Right cardiac atrium (tissue), 5 donors: ENCODE data around the gene DCBLD2. TPM values are rescaled to one million over a fixed set of nuclear protein-coding genes. Genes with fewer than 3 reads are reported as not detected.
"Not testable (repeated sequence)": the region's sequence is repeated elsewhere in the genome, so short reads cannot be mapped to it uniquely, and the experiment has no call there.

Source experiments
- ATAC-seq, 2 donors: fragments of 200-7000 bp; cut with Tn5 transposase; one replicate each; pipeline versions ENCODE4 v1.8.0 to v1.9.1; 2020; ENCODE audit warnings: moderate library complexity in 2 of 2, mild to moderate bottlenecking in 1 of 2
- DNase-seq, 3 donors: peaks; one replicate each; pipeline ENCODE4 v3.0.0-alpha.2; 2020
- H3K27ac ChIP-seq: one replicate; pipeline ENCODE4 v1.5.1; 2013; ENCODE audit warnings: mild to moderate bottlenecking, low read length, control low read depth, moderate library complexity
- H3K27me3 ChIP-seq: one replicate; pipeline ENCODE4 v1.6.1; 2013; ENCODE audit not compliant: control insufficient read depth, insufficient read depth
- H3K4me1 ChIP-seq: one replicate; pipeline ENCODE4 v1.6.1; 2013; ENCODE audit warnings: low read length; ENCODE audit not compliant: control insufficient read depth, insufficient read depth
- H3K4me3 ChIP-seq: one replicate; pipeline ENCODE4 v1.5.1; 2013; ENCODE audit warnings: low read length, control low read depth
- H3K9me3 ChIP-seq: one replicate; pipeline ENCODE4 v1.6.1; 2013; ENCODE audit warnings: low read length; ENCODE audit not compliant: control insufficient read depth
- WGBS: extraction: QIAGEN DNeasy Blood & Tissue Kit; methylation state at CpG from one replicate; pipeline ENCODE4 v1.1.7; 2013; 5-methylcytosine and 5-hydroxymethylcytosine counted together
- intact Hi-C, 4 donors: fragments of 100-400 bp; cut with DNase I; formaldehyde crosslinking; loops; one replicate each; pipeline versions ENCODE4 v1.11.0 to v1.14.0; 2022 to 2023
- polyA plus RNA-seq: library from polyadenylated mRNA; stranded (reverse); fragments of 200-250 nt; gene quantifications from one replicate; pipeline ENCODE4 v1.2.3, GENCODE V29; 2013
- total RNA-seq, 4 donors: library from RNA; stranded (reverse); fragmentation: NEBNext Ultra II Directional; extraction: Animal tissue kit (Norgen Biotek cat#: 25700); gene quantifications; one replicate each; pipeline ENCODE4 v1.2.1, GENCODE V29; 2021
- donor health status: healthy with polysubstance abuse.
- donor health status: DM: no; HTN: yes; CAD: no.
- donor health status: DM: no; HTN: no; CAD: no.
- donor health status: DM: no; HTN: yes; CAD: no; lungs with severe emphysema.
- donor health status: DM: yes; HTN: yes; CAD: no.

Gene DCBLD2
- total and polyA plus RNA-seq, 5 donors, result 13.6 to 40.4 (median 36.1) TPM

DNA sequence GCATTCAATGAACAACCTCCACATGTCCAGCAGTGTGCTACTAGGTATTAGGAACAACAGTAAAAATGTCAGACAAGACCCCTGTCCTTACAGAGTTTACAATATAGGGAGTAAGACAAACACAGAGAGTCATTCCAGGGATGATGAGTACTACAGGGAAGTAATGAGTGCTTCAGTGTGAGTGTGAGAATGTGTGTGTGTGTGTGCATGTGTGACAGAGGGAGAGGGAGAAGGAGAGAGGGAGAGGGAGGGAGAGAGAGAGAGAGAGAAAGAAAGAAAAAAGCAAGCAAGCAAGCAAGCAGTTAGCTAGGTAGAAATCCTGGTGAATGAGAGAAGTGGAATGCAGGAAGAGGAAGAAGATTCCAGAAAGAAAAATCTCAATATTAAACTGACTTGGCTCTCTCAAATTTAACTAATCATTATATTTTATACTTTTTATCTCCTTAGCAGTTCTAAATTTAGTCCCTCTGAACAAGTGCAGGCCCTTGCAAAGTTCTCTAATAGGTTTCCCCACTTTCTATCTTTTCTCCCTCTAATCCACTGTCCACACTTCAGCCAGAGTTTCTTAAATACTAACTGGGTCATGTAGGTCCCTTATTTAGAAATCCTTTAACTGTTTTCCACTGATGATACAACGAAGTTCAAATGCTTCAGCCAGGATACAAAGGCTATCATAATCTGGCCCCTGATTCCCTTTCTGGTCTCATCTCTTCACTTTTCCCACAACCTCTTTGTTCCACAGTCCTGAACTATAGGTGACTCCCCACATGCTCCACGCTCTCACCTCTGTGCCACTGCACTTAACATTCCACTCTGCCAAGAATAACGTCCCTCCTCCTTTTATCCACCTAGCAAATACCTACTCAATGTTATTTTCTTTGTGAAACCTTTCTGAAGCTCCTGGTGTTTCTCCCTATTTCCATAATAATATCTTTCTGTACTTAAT, 10.3 kb downstream of the DCBLD2 start:
- Histone ChIP-seq H3K27ac (no peak overlapping the region), H3K4me3 (no peak overlapping the region), H3K4me1 (peaks cover 12% of the 10 kb centered on the region), H3K27me3 (no peaks in the 10 kb centered on the region), H3K9me3 (no peaks in the 10 kb centered on the region)
- intact Hi-C loops, result loop anchor here in 1 of 4 donors (5.0 kb wide), 1 partner anchor 209 kb away; no protein-coding TSS in a partner anchor
- DNase-seq (no peak), ATAC-seq (peak; percentile 41 to 46)
- WGBS, result 48% methylated on average over 3 of the region's 3 CpGs

DNA sequence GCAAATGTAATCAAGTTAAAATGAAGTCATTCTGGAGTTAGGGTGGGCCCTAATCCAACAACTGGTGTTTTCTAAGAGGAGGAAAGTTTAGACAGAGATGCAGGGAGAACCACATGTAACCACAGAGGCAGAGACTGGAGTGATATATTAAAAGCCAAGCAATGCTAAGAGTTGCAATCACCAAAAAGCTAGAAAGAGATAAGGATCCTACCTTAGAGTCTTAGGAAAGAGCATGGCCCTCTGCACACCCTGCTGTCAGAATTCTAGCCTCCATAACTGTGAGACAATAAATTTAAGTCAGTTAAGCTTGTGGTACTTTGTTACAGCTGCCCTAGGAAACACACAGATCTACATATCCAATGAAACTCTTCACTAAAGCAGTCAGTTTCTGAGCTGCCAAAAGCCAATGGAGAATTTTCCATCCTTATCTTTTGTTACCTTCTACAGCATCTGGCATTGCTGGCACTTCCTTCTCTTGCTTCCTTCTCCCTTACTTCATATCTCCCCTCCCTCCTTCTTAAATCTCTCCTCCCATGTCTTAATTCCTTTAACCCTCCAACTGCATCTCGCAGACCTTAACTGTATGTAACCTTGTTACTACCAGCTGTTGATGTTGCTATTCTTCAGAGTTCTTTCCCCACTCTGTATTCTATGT, 11.2 kb downstream of the DCBLD2 start:
- Histone ChIP-seq H3K4me3 (no peak overlapping the region), H3K9me3 (no peaks in the 10 kb centered on the region), H3K27me3 (no peaks in the 10 kb centered on the region), H3K4me1 (peaks cover 14% of the 10 kb centered on the region), H3K27ac (no peak overlapping the region)
- 76% methylated on average over 1 of the region's 1 CpG for WGBS
- DNase-seq (no peak), ATAC-seq (no peak)
- intact Hi-C loops, result loop anchor here in 1 of 4 donors (5.0 kb wide), 1 partner anchor 208 kb away; no protein-coding TSS in a partner anchor

DNA sequence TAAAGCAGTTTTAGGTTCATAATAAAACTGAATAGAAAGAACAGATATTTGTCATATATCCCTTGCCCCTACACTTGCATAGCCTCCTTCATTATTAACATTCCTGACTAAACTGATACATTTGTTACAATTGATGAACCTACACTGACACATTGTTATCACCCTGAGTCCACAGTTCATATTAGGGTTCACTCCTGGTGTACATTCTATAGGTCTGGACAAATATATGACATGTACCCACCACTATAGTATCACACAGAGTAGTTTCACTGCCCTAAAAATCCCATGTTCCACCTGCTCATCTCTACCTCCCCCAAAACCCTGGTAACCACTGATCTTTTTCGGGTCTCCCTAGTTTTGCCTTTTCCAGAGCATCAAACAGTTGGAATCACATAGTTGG, 13.8 kb downstream of the DCBLD2 start:
- intact Hi-C loops, result no loop called here
- no peak for ATAC-seq

DNA sequence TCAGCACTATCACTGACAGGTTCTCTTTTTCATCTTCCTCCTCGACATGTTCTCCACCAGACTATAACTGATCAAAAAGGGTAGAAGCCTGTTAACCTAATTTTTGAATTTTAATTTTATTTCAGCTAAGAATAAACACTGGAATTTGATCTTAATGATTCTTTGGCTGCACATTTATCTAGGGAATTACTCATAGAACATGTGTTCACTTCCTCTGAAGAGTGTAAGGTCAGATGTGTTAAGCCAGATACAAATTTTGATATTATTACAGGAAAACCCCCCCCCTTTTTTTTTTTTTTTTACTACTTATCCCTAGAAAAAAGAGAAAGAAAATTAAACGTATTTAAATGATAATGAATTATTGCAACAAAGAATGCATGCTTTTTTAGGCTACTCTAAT, 15.0 kb downstream of the DCBLD2 start:
- Histone ChIP-seq H3K4me3 (no peak overlapping the region), H3K27ac (no peak overlapping the region), H3K27me3 (no peaks in the 10 kb centered on the region), H3K4me1 (peaks cover 6% of the 10 kb centered on the region), H3K9me3 (no peaks in the 10 kb centered on the region)
- intact Hi-C loops, result no loop called here
- no peak for ATAC-seq
- 63% methylated on average over 2 of the region's 2 CpGs for WGBS
- no peak for DNase-seq

More for the DNA sequence above, 13.8 kb downstream of the DCBLD2 start:
- WGBS, result 98% methylated on average over 1 of the region's 1 CpG
- Histone ChIP-seq H3K27me3 (no peaks in the 10 kb centered on the region), H3K27ac (no peak overlapping the region), H3K4me3 (no peak overlapping the region), H3K9me3 (no peaks in the 10 kb centered on the region), H3K4me1 (peaks cover 9% of the 10 kb centered on the region)
- no peak for DNase-seq

DNA sequence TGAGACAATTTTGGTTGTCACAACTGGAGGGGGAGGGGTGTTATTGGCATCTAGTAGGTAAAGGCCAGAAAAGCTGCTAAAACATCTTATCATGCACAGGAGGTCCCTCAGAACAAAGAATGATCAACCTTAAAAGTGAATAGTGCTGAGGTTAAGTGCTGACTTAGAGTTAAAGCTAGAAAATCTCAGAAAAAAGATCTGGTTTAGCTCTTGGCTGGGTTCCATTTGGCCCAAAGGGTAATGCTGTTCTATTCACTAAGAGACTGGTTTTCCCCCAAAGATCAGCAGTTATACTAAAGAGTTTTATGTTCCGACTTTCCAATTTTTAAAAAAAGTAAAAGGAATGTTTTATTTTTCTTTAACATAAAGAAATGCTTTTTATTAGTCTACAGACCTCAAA, 15.6 kb downstream of the DCBLD2 start:
- intact Hi-C loops, result no loop called here
- DNase-seq (no peak), ATAC-seq (no peak)
- Histone ChIP-seq H3K4me3 (no peak overlapping the region), H3K4me1 (peaks cover 3% of the 10 kb centered on the region), H3K9me3 (no peaks in the 10 kb centered on the region), H3K27me3 (no peaks in the 10 kb centered on the region), H3K27ac (peak overlapping the region; percentile 58)
- 66% methylated on average over 1 of the region's 1 CpG for WGBS

DNA sequence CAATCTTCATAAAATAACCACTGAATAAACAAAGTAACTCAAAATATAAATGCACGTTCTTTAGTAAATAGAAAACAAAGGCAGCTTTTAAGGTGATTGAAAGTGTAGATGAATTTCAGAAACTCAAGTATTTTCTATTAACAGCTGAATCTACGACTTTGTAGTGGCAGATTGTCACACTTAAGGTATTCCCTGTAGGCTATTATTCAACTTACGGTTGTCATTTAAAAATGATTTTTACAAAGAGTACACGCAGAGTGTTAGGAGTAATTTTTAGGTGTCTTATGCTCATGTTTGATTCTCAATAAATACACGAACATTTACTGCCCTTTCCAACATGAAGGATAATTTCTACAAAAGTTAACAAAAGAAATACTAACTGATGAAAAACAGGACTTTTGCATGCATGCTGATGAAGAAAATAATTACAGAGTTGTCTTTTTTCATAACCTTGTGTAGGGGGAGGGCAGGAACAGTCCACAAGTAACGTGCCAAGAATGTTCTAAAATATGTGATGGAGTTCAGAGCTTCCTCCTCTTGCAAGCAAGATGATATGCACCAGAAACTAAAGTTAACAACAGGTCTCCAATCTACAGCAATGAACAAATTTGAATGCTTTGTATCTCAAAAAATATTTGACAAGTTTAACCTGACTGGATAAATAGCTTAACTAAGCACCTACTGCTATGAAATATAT, 16.7 kb downstream of the DCBLD2 start:
- Histone ChIP-seq H3K4me3 (peak overlapping the region; percentile 20), H3K27me3 (no peaks in the 10 kb centered on the region), H3K27ac (no peak overlapping the region), H3K4me1 (peaks cover 3% of the 10 kb centered on the region), H3K9me3 (no peaks in the 10 kb centered on the region)
- DNase-seq, result no peak
- intact Hi-C loops, result no loop called here
- WGBS, result 29% methylated on average over 6 of the region's 6 CpGs
- peak in 1 of 2 donors; percentile 68 for ATAC-seq

DNA sequence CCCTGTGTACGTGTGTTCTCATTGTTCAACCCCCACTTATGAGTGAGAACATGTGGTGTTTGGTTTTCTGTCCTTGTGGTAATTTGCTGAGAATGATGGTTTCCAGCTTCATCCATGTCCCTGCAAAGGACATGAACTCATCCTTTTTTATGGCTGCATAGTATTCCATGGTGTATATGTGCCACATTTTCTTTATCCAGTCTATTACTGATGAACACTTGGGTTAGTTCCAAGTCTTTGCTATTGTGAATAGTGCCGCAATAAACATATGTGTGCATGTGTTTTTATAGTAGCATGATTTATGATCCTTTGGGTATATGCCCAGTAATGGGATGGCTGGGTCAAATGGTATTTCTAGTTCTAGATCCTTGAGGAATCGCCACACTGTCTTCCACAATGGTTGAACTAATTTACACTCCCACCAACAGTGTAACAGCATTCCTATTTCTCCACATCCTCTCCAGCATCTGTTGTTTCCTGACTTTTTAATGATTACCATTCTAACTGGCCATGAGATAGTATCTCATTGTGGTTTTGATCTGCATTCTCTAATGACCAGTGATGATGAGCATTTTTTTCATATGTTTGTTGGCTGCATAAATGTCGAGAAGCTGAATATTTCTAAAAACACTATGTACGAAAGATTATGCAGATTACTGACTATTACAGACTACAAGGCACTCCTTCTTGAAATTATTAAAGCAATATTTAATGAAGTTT, 18.7 kb downstream of the DCBLD2 start:
- 92% methylated on average over 5 of the region's 5 CpGs for WGBS
- DNase-seq, H3K4me3 ChIP-seq, H3K9me3 ChIP-seq, H3K27ac ChIP-seq, H3K27me3 ChIP-seq, H3K4me1 ChIP-seq, ATAC-seq, intact Hi-C loops: not testable (repeated sequence)

DNA sequence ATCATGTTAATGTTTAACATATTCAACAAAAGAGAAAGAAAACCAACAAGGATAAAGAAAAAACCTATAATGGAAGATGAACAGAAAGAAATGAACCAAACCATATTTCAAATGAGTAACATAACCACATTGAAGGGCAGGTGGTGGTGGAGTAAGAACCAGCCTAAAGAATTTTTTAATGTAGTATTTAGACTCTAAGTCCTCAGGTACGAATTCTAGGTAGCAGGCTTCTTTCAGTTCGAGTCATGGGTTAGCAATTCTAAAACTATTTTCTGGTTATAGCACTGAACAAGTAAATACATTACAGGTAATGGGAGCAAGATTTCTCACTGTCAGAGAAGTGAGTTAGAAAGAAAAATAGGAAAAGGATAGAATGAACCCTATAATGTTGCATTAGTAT, 24.4 kb downstream of the DCBLD2 start:
- DNase-seq (no peak), ATAC-seq (no peak)
- Histone ChIP-seq H3K27ac (no peak overlapping the region), H3K27me3 (no peaks in the 10 kb centered on the region), H3K9me3 (no peaks in the 10 kb centered on the region), H3K4me1 (peaks cover 2% of the 10 kb centered on the region), H3K4me3 (no peak overlapping the region)
- intact Hi-C loops, result no loop called here
- WGBS, result 95% methylated on average over 2 of the region's 2 CpGs

DNA sequence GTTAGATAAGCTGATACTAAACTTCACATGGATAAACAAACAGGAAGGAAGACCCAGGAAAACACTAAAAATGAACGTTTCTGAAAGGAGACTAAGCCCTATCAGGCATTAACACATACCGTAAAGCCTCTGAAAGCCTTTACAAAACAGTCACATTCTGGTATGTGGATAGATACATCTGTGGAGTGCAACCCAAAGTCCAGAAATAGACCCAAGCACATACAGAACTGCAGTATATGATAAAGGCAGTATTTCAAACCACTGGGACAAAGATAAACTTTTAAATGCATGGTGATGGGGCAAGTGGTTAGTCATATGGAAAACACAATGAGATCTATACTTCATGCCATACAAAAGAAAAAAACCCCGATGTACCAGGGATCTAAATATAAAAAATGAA, 26.0 kb downstream of the DCBLD2 start:
- H3K27me3 ChIP-seq, result no peaks in the 10 kb centered on the region
- peaks cover 2% of the 10 kb centered on the region for H3K4me1 ChIP-seq
- H3K9me3 ChIP-seq, result no peaks in the 10 kb centered on the region
- no peak for ATAC-seq
- no peak for DNase-seq
- no peak overlapping the region for H3K4me3 ChIP-seq
- intact Hi-C loops, result no loop called here
- WGBS, result 54% methylated on average over 3 of the region's 3 CpGs
- no peak overlapping the region for H3K27ac ChIP-seq

DNA sequence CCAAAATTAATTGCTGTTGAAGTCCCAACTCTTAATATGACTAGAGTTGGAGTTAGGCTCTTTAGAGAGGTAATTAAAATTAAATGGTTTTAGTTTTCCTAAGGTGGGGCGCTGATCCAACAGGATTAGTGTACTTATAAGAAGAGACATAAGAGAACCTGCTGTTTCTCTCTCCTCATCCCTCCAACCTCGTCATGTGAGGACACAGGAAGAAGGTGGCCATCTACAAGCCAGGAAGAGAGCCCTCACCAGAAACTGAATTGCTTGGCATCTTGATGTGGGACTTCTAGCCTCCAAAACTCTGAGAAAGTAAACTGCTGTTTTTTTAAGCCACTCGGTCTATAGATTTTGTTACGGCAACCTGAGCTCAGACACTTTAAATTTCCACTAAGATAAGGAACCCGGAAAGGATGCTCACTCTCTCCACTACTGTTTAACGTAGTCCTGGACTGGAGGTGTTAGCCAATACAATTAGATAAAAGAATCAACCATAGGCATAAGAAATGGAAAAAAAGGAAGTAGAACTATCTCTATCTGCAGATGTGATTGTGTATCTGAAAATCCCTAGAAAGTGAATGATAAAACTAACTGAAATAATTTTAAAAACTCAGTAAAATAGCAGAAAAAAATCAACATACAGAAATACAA, 26.8 kb downstream of the DCBLD2 start:
- DNase-seq, result no peak
- no peak for ATAC-seq
- no peaks in the 10 kb centered on the region for H3K9me3 ChIP-seq
- peaks cover 2% of the 10 kb centered on the region for H3K4me1 ChIP-seq
- H3K27ac ChIP-seq, result no peak overlapping the region
- H3K27me3 ChIP-seq, result no peaks in the 10 kb centered on the region
- WGBS, result 74% methylated on average over 6 of the region's 6 CpGs
- H3K4me3 ChIP-seq, result no peak overlapping the region
- intact Hi-C loops, result no loop called here
